Ascending aorta (tissue), 2 donors: ENCODE measurements around the gene CLTA. TPM values are rescaled to one million over a fixed set of nuclear protein-coding genes. Genes with fewer than 3 reads are reported as not detected.
"Not testable (repeated sequence)": the region's sequence is repeated elsewhere in the genome, so short reads cannot be mapped to it uniquely, and the experiment has no call there.

ENCODE experiments used
- DNase-seq, 2 donors: peaks; one replicate each; pipeline ENCODE4 v3.0.0-alpha.2; 2019; ENCODE audit warnings: low spot score in 2 of 2
- H3K27ac ChIP-seq, 2 donors: fragments of 200-600 bp; sonication (generic); one replicate each; pipeline ENCODE4 v1.5.1; 2016 to 2017; ENCODE audit warnings: mild to moderate bottlenecking in 1 of 2
- H3K27me3 ChIP-seq: fragments of 200-600 bp; sonication (generic); one replicate; pipeline ENCODE4 v1.5.1; 2017
- H3K36me3 ChIP-seq, 2 donors: fragments of 200-600 bp; sonication (generic); one replicate each; pipeline ENCODE4 v1.5.1; 2016
- H3K4me1 ChIP-seq, 2 donors: fragments of 200-600 bp; sonication (generic); one replicate each; pipeline ENCODE4 v1.5.1; 2016 to 2017; ENCODE audit warnings: mild to moderate bottlenecking in 1 of 2
- H3K4me3 ChIP-seq, 2 donors: fragments of 200-600 bp; sonication (generic); one replicate each; pipeline ENCODE4 v1.5.1; 2016 to 2017; ENCODE audit warnings: mild to moderate bottlenecking in 1 of 2
- H3K9me3 ChIP-seq, 2 donors: fragments of 200-600 bp; sonication (generic); one replicate each; pipeline ENCODE4 v1.5.1; 2016
- CTCF ChIP-seq, 3 experiments: fragments of 200-600 bp in 2 of 3; fragments of 450-650 bp in 1 of 3; sonication (generic) in 2 of 3; IDR thresholded peaks; one replicate each; pipeline ENCODE4 v1.5.1; 2016 to 2019; ENCODE audit warnings: antibody characterized with exemption in 3 of 3, mild to moderate bottlenecking in 1 of 3, moderate library complexity in 1 of 3
- intact Hi-C: fragments of 100-400 bp; cut with DNase I; formaldehyde crosslinking; loops from one replicate; pipeline ENCODE4 v1.15.1; 2023
- total RNA-seq: library from RNA; depleted of rRNA; stranded (reverse); fragments of >200 nt; gene quantifications from one replicate; pipeline ENCODE4 v1.1.0, GENCODE V29; 2016

The CLTA gene
- total RNA-seq, 1 donor from 2014 or later, result 222 TPM

GRCh38 chr9:36222449-36222848, 31.7 kb downstream of the CLTA start:
- intact Hi-C loops, result no loop called here
- H3K9me3 ChIP-seq, result no peaks in the 10 kb centered on the region
- DNase-seq, result no peak
- H3K27ac ChIP-seq, result no peak overlapping the region
- H3K4me1 ChIP-seq, result no peaks in the 10 kb centered on the region
- no peaks in the 10 kb centered on the region for H3K27me3 ChIP-seq
- TF ChIP-seq CTCF (IDR thresholded peaks at IDR 0.05), result no peak
- peaks cover 76 to 96% of the 10 kb centered on the region in 2 donors for H3K36me3 ChIP-seq
- H3K4me3 ChIP-seq, result no peak overlapping the region

GRCh38 chr9:36237230-36237629, 46.5 kb downstream of the CLTA start:
- intact Hi-C loops, result no loop called here
- no peaks in the 10 kb centered on the region for H3K9me3 ChIP-seq
- no peak for TF ChIP-seq CTCF (IDR thresholded peaks at IDR 0.05)
- H3K4me1 ChIP-seq, result no peaks in the 10 kb centered on the region
- H3K36me3 ChIP-seq, result peaks cover 19 to 55% of the 10 kb centered on the region in 2 donors
- no peak for DNase-seq
- H3K27me3 ChIP-seq, result no peaks in the 10 kb centered on the region
- no peak overlapping the region for H3K4me3 ChIP-seq
- H3K27ac ChIP-seq, result no peak overlapping the region

GRCh38 chr9:36239205-36239604, 48.5 kb downstream of the CLTA start:
- H3K9me3 ChIP-seq, DNase-seq, H3K27me3 ChIP-seq, H3K4me3 ChIP-seq, H3K4me1 ChIP-seq, intact Hi-C loops, H3K27ac ChIP-seq: not testable (repeated sequence)
- H3K36me3 ChIP-seq, result peaks cover 10 to 53% of the 10 kb centered on the region in 2 donors

- intact Hi-C loops, result loop anchor here (10.0 kb wide), 1 partner anchor 85 kb away; no protein-coding TSS in a partner anchor
- not testable (repeated sequence) for H3K9me3 ChIP-seq, H3K4me3 ChIP-seq, H3K27ac ChIP-seq, H3K4me1 ChIP-seq, DNase-seq, H3K27me3 ChIP-seq
- peaks cover 10 to 53% of the 10 kb centered on the region in 2 donors for H3K36me3 ChIP-seq
Observed at GRCh38 chr9:36239675-36240074, 49.0 kb downstream of the CLTA start.

GRCh38 chr9:36245906-36246305, 55.2 kb downstream of the CLTA start:
- intact Hi-C loops, result loop anchor here (10.0 kb wide), 1 partner anchor 79 kb away; no protein-coding TSS in a partner anchor
- DNase-seq, result no peak
- Histone ChIP-seq H3K4me3 (no peak overlapping the region), H3K27me3 (no peaks in the 10 kb centered on the region), H3K9me3 (no peaks in the 10 kb centered on the region), H3K27ac (no peak overlapping the region), H3K36me3 (peaks cover 27 to 51% of the 10 kb centered on the region in 2 donors), H3K4me1 (peaks cover 0 to 9% of the 10 kb centered on the region in 2 donors)
- TF ChIP-seq CTCF (IDR thresholded peaks at IDR 0.05), result no peak

- no peaks in the 10 kb centered on the region for H3K27me3 ChIP-seq
- no peaks in the 10 kb centered on the region for H3K9me3 ChIP-seq
- TF ChIP-seq CTCF (IDR thresholded peaks at IDR 0.05), result no peak
- H3K4me3 ChIP-seq, result no peak overlapping the region
- peaks cover 0 to 9% of the 10 kb centered on the region in 2 donors for H3K4me1 ChIP-seq
- intact Hi-C loops, result loop anchor here (10.0 kb wide), 1 partner anchor 77 kb away; no protein-coding TSS in a partner anchor
- no peak overlapping the region for H3K27ac ChIP-seq
- no peak for DNase-seq
- peaks cover 27 to 37% of the 10 kb centered on the region in 2 donors for H3K36me3 ChIP-seq
Observed at GRCh38 chr9:36247356-36247755, 56.6 kb downstream of the CLTA start.

GRCh38 chr9:36248061-36248460, 57.3 kb downstream of the CLTA start:
- DNase-seq, H3K4me3 ChIP-seq, H3K27ac ChIP-seq, H3K9me3 ChIP-seq, H3K27me3 ChIP-seq, H3K4me1 ChIP-seq: not testable (repeated sequence)
- peaks cover 26 to 32% of the 10 kb centered on the region in 2 donors for H3K36me3 ChIP-seq
- intact Hi-C loops, result loop anchor here (10.0 kb wide), 1 partner anchor 77 kb away; no protein-coding TSS in a partner anchor
